Fibroblast of lung (primary cell): ENCODE measurements around the gene DNAJC1.

Experiments
- CTCF ChIP-seq, 2 donors: IDR thresholded peaks in 1 of 2; conservative IDR thresholded peaks in 1 of 2; 1 replicate in 1 of 2; 2 replicates in 1 of 2; pipeline ENCODE4 v1.5.1; 2011 to 2012; ENCODE audit warnings: low read length in 2 of 2, control low read depth in 1 of 2, inconsistent platforms in 1 of 2, low read depth in 1 of 2, mild to moderate bottlenecking in 1 of 2
- EZH2 ChIP-seq: IDR thresholded peaks from 2 replicates; pipeline ENCODE4 v1.5.1; 2012; ENCODE audit warnings: low read length, control low read depth, mild to moderate bottlenecking; ENCODE audit errors: missing control alignments

GRCh38 chr10:21742740-21743412 lies 260.7 kb downstream of the DNAJC1 start:
- TF ChIP-seq CTCF (conservative IDR thresholded peaks at IDR 0.05 in 1 of 2, IDR thresholded peaks at IDR 0.05 in 1 of 2; ENCODE audit: low read depth in 1 of 2, low read length in 2 of 2) = no peak
- no peak for TF ChIP-seq EZH2
